ENCODE measurements around the gene EEF2. TPM values are rescaled to one million over a fixed set of nuclear protein-coding genes. Genes with fewer than 3 reads are reported as not detected.

Gene EEF2
- total and polyA plus RNA-seq, 2 of the 4 experiments (the other 2 are of a cell fraction), result 1,505 to 2,161 TPM

DNA sequence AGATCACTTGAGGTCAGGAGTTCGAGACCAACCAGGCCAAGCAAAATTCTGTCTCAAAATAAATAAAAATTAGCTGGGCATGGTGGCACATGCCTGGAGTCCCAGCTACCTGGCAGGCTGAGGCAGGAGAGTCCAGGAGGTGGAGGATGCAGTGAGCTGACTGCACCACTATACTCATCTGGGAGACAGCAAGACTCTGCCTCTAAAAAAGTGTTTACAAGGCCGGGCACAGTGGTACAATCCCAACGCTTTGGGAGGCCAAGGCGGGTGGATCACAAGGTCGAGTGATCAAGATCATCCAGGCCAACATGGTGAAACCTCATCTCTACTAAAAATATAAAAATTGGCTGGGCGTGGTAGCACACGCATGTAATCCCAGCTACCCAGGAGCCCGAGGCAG is 10.1 kb downstream of the EEF2 start:
- Histone ChIP-seq H3K27me3 (ENCODE audit: control insufficient read depth, insufficient read depth, low read length) (no peaks in the 10 kb centered on the region), H4K91ac (ENCODE audit: insufficient read depth, low read depth, low read length) (no peak overlapping the region), H4K8ac (ENCODE audit: low read depth in 2 of 2, low read length in 2 of 2) (0 out of 4 replicates have a peak overlapping the region, but pooled peaks of 1 of the 2 experiments have one; percentile 25), H2AK9ac (replicated peaks; ENCODE audit: low read depth, low read length, poor library complexity) (no peak overlapping the region), H2AFZ (replicated peaks; ENCODE audit: low read length, poor library complexity) (no peak overlapping the region), H3K4me1 (ENCODE audit: control insufficient read depth, insufficient read depth, low read length) (no peaks in the 10 kb centered on the region), H3K9me3 (ENCODE audit: control insufficient read depth, insufficient read depth, low read length) (no peaks in the 10 kb centered on the region), H2BK5ac (ENCODE audit: low read depth, low read length, poor library complexity, severe bottlenecking) (no peak overlapping the region), H3K9me1 (ENCODE audit: insufficient read depth, low read length) (peaks cover 11% of the 10 kb centered on the region; the same call in 1 of the 2 replicates), H3K36me3 (ENCODE audit: control insufficient read depth, insufficient read depth, low read length) (peaks cover 52% of the 10 kb centered on the region), H3K18ac (ENCODE audit: low read depth, low read length) (no peak overlapping the region), H3K4ac (ENCODE audit: low read depth, low read length) (no peak overlapping the region), H3K4me2 (ENCODE audit: low read depth, low read length) (no peak overlapping the region), H4K5ac (ENCODE audit: low read depth, low read length) (peak overlapping the region; percentile 35; the same call in 1 of the 2 replicates), H3K4me3 (ENCODE audit: insufficient read depth, low read depth, low read length) (no peak overlapping the region), H2BK120ac (ENCODE audit: low read depth, low read length) (no peak overlapping the region), H2BK15ac (ENCODE audit: low read depth, low read length) (no peak overlapping the region), H4K20me1 (ENCODE audit: insufficient read depth, low read length) (peaks cover 78% of the 10 kb centered on the region), H3K9ac (ENCODE audit: low read depth, low read length) (no peak overlapping the region), H3K27ac (ENCODE audit: insufficient read depth, low read length) (no peak overlapping the region), H3K56ac (ENCODE audit: extremely low read depth, insufficient read depth, low read length) (no peak overlapping the region), H3K23ac (ENCODE audit: low read depth, low read length) (no peak overlapping the region), H3K14ac (replicated peaks; ENCODE audit: low read depth, low read length) (no peak overlapping the region), H2AK5ac (ENCODE audit: low read depth, low read length) (no peak overlapping the region), H3K79me1 (ENCODE audit: low read depth in 1 of 2, low read length in 2 of 2) (peaks cover 14 to 51% of the 10 kb centered on the region in 2 experiments), H2BK20ac (ENCODE audit: low read depth, low read length) (no peak overlapping the region)
- no CpG with 5 or more reads among the region's 8 CpGs for WGBS, 2 experiments (ENCODE audit: extremely low coverage in 2 of 2, insufficient read length in 1 of 2)
- DNase-seq (no peak), ATAC-seq (ENCODE audit: low read depth) (no peak)
- intact Hi-C loops (cut with micrococcal nuclease), result no loop called here
- in situ Hi-C loops (cut with MboI; ENCODE audit: low sequenced_read_pairs), result no loop called here
- POLR2A ChIA-PET (ENCODE audit: unreplicated experiment), result interaction anchor here (0.7 to 0.9 kb wide), 3 partner anchors 10 to 18 kb away, joined by 3 to 12 read pairs (median 3); partner anchors contain the start of gene EEF2
- TF ChIP-seq RFX5 (IDR thresholded peaks at IDR 0.05; ENCODE audit: low read depth, low read length) (no peak), CHD1 (IDR thresholded peaks at IDR 0.05; ENCODE audit: low read depth, low read length) (no peak), POLR2A (IDR thresholded peaks at IDR 0.05; ENCODE audit: low read depth, low read length) (no peak), MXI1 (IDR thresholded peaks at IDR 0.05; ENCODE audit: borderline replicate concordance, low read depth, low read length) (no peak), ELK1 (IDR thresholded peaks at IDR 0.05; ENCODE audit: borderline replicate concordance, low read depth, low read length) (no peak), RAD21 (IDR thresholded peaks at IDR 0.05; ENCODE audit: low read length) (no peak), MAFK (IDR thresholded peaks at IDR 0.05; ENCODE audit: low read depth, low read length) (no peak), USF2 (IDR thresholded peaks at IDR 0.05; ENCODE audit: low read depth, low read length) (no peak)
- BruUV-seq (replicated peaks), result no TSS peak
- CTCF ChIA-PET, result no interaction called here
- dilution Hi-C loops (cut with HindIII; ENCODE audit: low sequenced_read_pairs, unreplicated experiment), result no loop called here
